Smooth muscle cell (in vitro differentiated cells): Measurements from ENCODE around the gene PITX3. TPM values are rescaled to one million over a fixed set of nuclear protein-coding genes. Genes with fewer than 3 reads are reported as not detected.

ENCODE experiments used
- DNase-seq: peaks from one replicate; lab custom pipeline; 2025; ENCODE audit not compliant: unreplicated experiment; lab: John Stamatoyannopoulos, UW
- H2AFZ ChIP-seq: fragments of 200-600 bp; sonication (generic); 2 replicates; pipeline ENCODE4 v1.6.0; 2016; ENCODE audit warnings: antibody characterized with exemption, low read depth, mild to moderate bottlenecking
- H3F3A ChIP-seq: fragments of 200-600 bp; sonication (generic); 2 replicates; pipeline ENCODE4 v1.6.0; 2017; ENCODE audit warnings: antibody characterized with exemption, low read depth
- H3K27ac ChIP-seq: fragments of 200-600 bp; sonication (generic); 2 replicates; pipeline ENCODE4 v1.5.1; 2016; ENCODE audit warnings: low read depth, mild to moderate bottlenecking
- H3K27me3 ChIP-seq: fragments of 200-600 bp; sonication (generic); 2 replicates; pipeline ENCODE4 v1.6.1; 2016; ENCODE audit warnings: low read depth, mild to moderate bottlenecking
- H3K36me3 ChIP-seq: fragments of 200-600 bp; sonication (generic); 2 replicates; pipeline ENCODE4 v1.5.1; 2016; ENCODE audit warnings: low read depth
- H3K4me1 ChIP-seq: fragments of 200-600 bp; sonication (generic); 2 replicates; pipeline ENCODE4 v1.5.1; 2016; ENCODE audit warnings: low read depth
- H3K4me2 ChIP-seq: fragments of 200-600 bp; sonication (generic); 2 replicates; pipeline ENCODE4 v1.6.0; 2016; ENCODE audit warnings: mild to moderate bottlenecking
- H3K4me3 ChIP-seq: fragments of 200-600 bp; sonication (generic); 2 replicates; pipeline ENCODE4 v1.5.1; 2016; ENCODE audit warnings: mild to moderate bottlenecking
- H3K79me2 ChIP-seq: fragments of 200-600 bp; sonication (generic); 2 replicates; pipeline ENCODE4 v1.6.0; 2016; ENCODE audit warnings: low read depth, mild to moderate bottlenecking
- H3K9ac ChIP-seq: fragments of 200-600 bp; sonication (generic); 2 replicates; pipeline ENCODE4 v1.6.0; 2016; ENCODE audit warnings: low read depth
- H3K9me3 ChIP-seq: fragments of 200-600 bp; sonication (generic); replicated peaks from 2 replicates; pipeline ENCODE4 v1.5.1; 2016; ENCODE audit warnings: low read depth
- H4K20me1 ChIP-seq: fragments of 200-600 bp; sonication (generic); 2 replicates; pipeline ENCODE4 v1.6.0; 2016; ENCODE audit warnings: low read depth
- WGBS: methylation state at CpG from one replicate; pipeline ENCODE4 v1.1.7; 2016; ENCODE audit warnings: low lambda C conversion rate; 5-methylcytosine and 5-hydroxymethylcytosine counted together
- polyA plus RNA-seq: library from polyadenylated mRNA; unstranded; fragments of >200 nt; fragmentation: Nextera tagmentation; extraction: Ambion mirVana; gene quantifications from 2 replicates; pipeline ENCODE4 v1.2.1, GENCODE V29; 2016
- total RNA-seq: library from RNA; depleted of rRNA; stranded (reverse); fragments of >200 nt; gene quantifications from 2 replicates; pipeline ENCODE4 v1.2.3, GENCODE V29; 2014
- TF ChIP-seq, protein P1 (sequence below): fragments of 200-600 bp; sonication (generic); IDR thresholded peaks from 2 replicates; pipeline ENCODE4 v1.5.1; 2017; ENCODE audit warnings: borderline replicate concordance, mild to moderate bottlenecking, antibody characterized with exemption; ENCODE audit not compliant: insufficient read depth, poor library complexity, severe bottlenecking

PITX3 gene
- total and polyA plus RNA-seq, 2 experiments from 2014 or later = 2.0 TPM; not detected in 1

DNA sequence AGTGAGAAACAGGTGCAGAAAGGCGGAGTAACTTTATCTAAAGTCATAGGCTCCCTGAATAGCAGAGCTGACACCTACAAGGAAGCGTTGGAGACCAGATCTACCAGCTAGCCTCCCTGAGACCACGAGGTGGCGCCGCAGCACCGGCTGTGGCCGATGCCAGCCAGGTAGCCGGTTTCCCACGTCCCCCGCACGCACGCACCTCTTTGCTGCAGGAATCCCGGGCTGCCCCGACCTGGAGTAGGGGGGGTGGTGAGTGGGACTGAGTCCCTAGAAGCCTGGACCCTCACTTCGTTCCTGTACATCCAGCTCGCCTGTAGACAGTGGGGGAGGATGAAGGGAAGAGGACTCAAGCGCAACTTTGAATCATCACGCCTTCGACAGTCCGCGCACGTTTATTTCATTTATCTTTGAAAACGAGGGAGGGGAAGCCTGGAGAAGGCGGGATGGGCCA lies 11.5 kb downstream of the PITX3 start:
- DNase-seq = peak; percentile 42
- peaks cover 14% of the 10 kb centered on the region for H3K4me1 ChIP-seq
- H2AFZ ChIP-seq = no peak overlapping the region
- no peaks in the 10 kb centered on the region for H3F3A ChIP-seq
- no peaks in the 10 kb centered on the region for H4K20me1 ChIP-seq
- 3% methylated on average over 24 of the region's 24 CpGs for WGBS
- TF ChIP-seq, protein P1, sequence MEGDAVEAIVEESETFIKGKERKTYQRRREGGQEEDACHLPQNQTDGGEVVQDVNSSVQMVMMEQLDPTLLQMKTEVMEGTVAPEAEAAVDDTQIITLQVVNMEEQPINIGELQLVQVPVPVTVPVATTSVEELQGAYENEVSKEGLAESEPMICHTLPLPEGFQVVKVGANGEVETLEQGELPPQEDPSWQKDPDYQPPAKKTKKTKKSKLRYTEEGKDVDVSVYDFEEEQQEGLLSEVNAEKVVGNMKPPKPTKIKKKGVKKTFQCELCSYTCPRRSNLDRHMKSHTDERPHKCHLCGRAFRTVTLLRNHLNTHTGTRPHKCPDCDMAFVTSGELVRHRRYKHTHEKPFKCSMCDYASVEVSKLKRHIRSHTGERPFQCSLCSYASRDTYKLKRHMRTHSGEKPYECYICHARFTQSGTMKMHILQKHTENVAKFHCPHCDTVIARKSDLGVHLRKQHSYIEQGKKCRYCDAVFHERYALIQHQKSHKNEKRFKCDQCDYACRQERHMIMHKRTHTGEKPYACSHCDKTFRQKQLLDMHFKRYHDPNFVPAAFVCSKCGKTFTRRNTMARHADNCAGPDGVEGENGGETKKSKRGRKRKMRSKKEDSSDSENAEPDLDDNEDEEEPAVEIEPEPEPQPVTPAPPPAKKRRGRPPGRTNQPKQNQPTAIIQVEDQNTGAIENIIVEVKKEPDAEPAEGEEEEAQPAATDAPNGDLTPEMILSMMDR = peak; percentile 99
- H3K9me3 ChIP-seq = no peaks in the 10 kb centered on the region
- H3K36me3 ChIP-seq = no peaks in the 10 kb centered on the region
- peaks cover 30% of the 10 kb centered on the region for H3K27me3 ChIP-seq
- peak overlapping the region; percentile 84 for H3K4me2 ChIP-seq
- H3K79me2 ChIP-seq = no peaks in the 10 kb centered on the region
- H3K27ac ChIP-seq = no peak overlapping the region
- H3K4me3 ChIP-seq = peak overlapping the region; percentile 51
- no peak overlapping the region for H3K9ac ChIP-seq

DNA sequence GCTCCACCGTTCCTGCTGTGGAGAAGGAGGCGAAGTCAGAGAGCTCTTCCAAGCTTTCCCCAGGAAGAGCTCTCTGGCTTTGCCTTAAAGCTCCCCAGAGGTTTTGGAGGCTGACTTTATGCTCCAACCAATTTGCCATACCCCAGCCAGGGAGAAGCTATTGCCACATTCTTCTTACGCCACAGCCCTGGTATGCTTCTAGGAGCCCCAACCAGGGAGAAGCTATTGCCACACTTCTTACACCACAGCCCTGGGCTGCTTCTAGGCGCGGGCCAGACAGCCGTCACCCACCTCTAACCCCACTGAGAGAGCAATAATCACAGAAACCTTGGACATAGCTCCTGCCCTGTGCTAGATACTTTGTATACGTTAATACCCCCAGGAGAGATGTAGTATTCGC lies 14.3 kb downstream of the PITX3 start:
- Histone ChIP-seq H3K36me3 (no peaks in the 10 kb centered on the region), H3K27me3 (peaks cover 30% of the 10 kb centered on the region), H3K9me3 (no peaks in the 10 kb centered on the region), H3K4me3 (no peak overlapping the region), H3K79me2 (no peaks in the 10 kb centered on the region), H3K4me2 (no peak overlapping the region), H3K9ac (no peak overlapping the region), H2AFZ (no peak overlapping the region), H4K20me1 (no peaks in the 10 kb centered on the region), H3K4me1 (peaks cover 14% of the 10 kb centered on the region), H3K27ac (no peak overlapping the region), H3F3A (no peaks in the 10 kb centered on the region)
- WGBS = 72% methylated on average over 8 of the region's 8 CpGs
- TF ChIP-seq, protein P1 = no peak
- no peak for DNase-seq

DNA sequence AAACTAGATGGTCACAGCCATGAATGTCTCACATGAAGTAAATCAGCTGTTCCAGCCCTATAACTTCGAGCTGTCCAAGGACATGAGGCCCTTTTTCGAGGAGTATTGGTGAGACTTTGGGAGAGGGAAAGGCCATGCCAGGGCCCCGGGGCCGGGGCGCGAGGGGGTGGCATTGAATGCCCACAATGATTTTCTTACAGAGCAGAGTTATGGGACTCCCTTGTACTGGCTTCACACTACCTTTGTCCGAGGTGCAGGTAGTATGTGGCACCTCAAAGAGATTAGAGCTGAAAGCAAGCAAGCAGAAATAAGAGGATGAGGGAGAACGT lies 14.8 kb downstream of the PITX3 start:
- no peaks in the 10 kb centered on the region for H3K79me2 ChIP-seq
- no peak overlapping the region for H3K9ac ChIP-seq
- 82% methylated on average over 8 of the region's 8 CpGs for WGBS
- TF ChIP-seq, protein P1 = no peak
- H4K20me1 ChIP-seq = no peaks in the 10 kb centered on the region
- peaks cover 25% of the 10 kb centered on the region for H3K27me3 ChIP-seq
- H3F3A ChIP-seq = no peaks in the 10 kb centered on the region
- no peaks in the 10 kb centered on the region for H3K36me3 ChIP-seq
- H3K27ac ChIP-seq = no peak overlapping the region
- DNase-seq = no peak
- peak overlapping the region; percentile 85 for H3K4me2 ChIP-seq
- no peaks in the 10 kb centered on the region for H3K9me3 ChIP-seq
- peak overlapping the region; percentile 24 for H2AFZ ChIP-seq
- H3K4me1 ChIP-seq = peaks cover 14% of the 10 kb centered on the region
- H3K4me3 ChIP-seq = no peak overlapping the region

DNA sequence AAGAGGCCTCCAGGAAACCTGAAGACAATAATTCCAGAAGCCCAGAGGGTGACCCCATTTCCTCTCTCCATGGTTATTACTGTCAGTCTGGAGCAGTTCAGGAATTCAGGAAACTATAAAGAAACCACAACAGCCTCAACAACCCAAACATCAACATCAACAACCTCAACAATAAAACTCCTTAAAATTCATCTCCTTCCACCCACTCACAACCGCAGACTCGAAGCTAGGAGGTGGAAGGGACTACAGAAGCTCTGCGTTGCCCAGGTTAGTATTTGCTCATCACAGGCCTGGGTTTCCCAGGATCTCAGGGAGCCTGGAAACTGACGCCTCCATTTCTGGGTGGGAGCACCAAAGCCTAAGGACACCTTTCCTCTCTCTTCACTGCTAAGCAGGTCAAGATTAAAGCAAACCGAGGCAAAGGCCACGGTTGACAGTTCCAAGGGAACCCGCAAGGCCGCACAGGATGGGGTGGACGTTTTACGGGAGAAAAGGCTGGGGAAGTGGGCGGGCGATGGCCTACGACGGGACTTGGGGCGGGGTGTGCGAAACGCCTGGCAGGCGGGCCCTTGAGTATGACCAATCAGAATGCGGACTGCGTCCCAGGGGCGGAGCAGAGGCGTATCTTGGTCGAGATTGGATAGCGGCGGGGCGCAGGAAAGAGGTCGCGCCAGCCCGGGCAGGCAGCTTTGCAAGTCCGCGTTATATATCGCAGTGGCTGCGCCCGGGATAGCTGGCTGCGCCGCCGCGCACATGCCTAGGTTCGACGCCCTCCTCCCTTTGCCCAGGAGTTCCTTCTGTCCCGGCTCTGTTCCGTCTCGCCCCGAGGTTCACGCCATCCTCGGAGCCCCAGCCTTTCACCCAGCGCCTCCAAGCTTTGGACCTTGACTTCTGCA lies 15.4 kb downstream of the PITX3 start, which contains the start of gene ELOVL3:
ELOVL3 (plus strand) TSS at position 654 of the 896 bp plus-strand sequence. CDS start 250 bp downstream, outside the sequence.
- 6% methylated on average over 47 of the region's 47 CpGs for WGBS
- peak within 1 kb of the TSS; percentile 93 for H3K27ac ChIP-seq
- H3K4me1 ChIP-seq = peaks cover 8% of the 10 kb centered on the region
- no peaks in the 10 kb centered on the region for H3K79me2 ChIP-seq
- H3K9me3 ChIP-seq = no peaks in the 10 kb centered on the region
- H3F3A ChIP-seq = no peaks in the 10 kb centered on the region
- H3K4me3 ChIP-seq = peak within 1 kb of the TSS; percentile 37
- H3K4me2 ChIP-seq = peak within 1 kb of the TSS; percentile 85
- peaks cover 19% of the 10 kb centered on the region for H3K27me3 ChIP-seq
- H3K9ac ChIP-seq = peak within 1 kb of the TSS; percentile 45
- H2AFZ ChIP-seq = peak within 1 kb of the TSS; percentile 90
- no peaks in the 10 kb centered on the region for H3K36me3 ChIP-seq
- DNase-seq = peak; percentile 72
- TF ChIP-seq, protein P1 = no peak
- H4K20me1 ChIP-seq = no peaks in the 10 kb centered on the region
